Measurements from ENCODE around the gene HIBCH. TPM values are rescaled to one million over a fixed set of nuclear protein-coding genes. Genes with fewer than 3 reads are reported as not detected.

HIBCH gene
- total and polyA plus RNA-seq, 9 of the 15 experiments (the other 6 are each of a cell fraction or from before 2014, with no cell fraction given), result 17.0 to 65.4 (median 28.3) TPM

DNA sequence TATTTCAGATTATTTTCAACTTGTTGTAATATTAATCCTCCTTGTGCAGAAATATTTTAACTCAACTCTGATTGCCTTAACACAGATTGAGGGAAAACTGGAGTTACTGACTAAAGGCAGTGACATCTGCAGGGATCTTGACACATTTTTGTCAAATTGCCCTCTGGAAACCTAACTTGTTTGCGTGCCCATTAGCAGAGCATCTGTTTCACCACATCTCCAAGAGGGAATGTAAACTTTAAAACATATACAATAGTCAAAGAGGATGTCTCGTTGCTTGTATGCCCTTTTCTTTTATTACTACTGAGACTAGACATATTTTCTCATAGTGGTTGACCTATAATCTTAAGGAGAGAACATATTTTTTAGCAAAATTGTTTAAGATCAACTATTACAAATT lies 38.0 kb upstream of the HIBCH start (continued):
- TF ChIP-seq, protein P1, sequence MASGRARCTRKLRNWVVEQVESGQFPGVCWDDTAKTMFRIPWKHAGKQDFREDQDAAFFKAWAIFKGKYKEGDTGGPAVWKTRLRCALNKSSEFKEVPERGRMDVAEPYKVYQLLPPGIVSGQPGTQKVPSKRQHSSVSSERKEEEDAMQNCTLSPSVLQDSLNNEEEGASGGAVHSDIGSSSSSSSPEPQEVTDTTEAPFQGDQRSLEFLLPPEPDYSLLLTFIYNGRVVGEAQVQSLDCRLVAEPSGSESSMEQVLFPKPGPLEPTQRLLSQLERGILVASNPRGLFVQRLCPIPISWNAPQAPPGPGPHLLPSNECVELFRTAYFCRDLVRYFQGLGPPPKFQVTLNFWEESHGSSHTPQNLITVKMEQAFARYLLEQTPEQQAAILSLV (tag; IDR thresholded peaks at IDR 0.05), result no peak
- TF ChIP-seq, protein P2, sequence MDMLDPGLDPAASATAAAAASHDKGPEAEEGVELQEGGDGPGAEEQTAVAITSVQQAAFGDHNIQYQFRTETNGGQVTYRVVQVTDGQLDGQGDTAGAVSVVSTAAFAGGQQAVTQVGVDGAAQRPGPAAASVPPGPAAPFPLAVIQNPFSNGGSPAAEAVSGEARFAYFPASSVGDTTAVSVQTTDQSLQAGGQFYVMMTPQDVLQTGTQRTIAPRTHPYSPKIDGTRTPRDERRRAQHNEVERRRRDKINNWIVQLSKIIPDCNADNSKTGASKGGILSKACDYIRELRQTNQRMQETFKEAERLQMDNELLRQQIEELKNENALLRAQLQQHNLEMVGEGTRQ (CRISPR knock-in tag; IDR thresholded peaks at IDR 0.05), result no peak

DNA sequence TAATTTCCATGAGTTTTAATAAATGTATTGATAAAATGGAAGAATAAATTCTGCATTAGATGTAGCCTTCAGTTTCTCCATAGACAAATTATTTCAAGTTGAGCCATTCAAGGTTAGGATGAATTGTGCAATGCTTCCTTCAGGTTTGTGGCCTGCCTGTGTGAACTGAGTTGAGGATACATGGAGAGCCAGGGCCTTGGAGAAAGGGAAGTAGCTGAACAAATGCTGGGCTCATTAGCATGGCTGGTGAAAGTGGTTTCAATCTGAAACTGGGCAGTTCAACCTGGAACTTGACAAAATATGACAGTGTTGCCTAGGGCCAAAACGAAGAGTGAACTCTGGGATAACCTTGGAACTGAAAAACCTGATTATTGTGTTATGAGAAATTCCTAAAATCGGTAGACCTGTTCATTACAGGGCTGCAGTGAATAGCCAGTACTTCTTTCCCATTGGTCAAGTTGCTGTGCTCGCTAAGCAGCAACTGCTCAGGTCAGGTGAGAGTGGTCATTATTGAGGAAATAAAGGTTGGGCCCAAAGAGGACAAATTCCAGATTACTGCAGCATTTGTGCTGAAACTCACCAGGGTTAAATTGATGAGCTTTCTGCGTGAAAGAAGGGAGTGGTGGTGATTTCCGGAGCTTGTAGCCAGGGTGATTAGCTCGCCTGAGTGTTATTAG lies 36.5 kb upstream of the HIBCH start:
- peak overlapping the region; percentile 81 for H2AFZ ChIP-seq (ENCODE audit: low read depth, low read length)
- FAIRE-seq (peak; percentile 35), ATAC-seq (no peak), DNase-seq (ENCODE audit: extremely low read depth in 1 of 4, low spot score in 3 of 4) (no peak)
- 26% methylated on average over 6 of the region's 6 CpGs for WGBS (ENCODE audit: insufficient coverage, low coverage, missing lambda C conversion rate)
- H3K4me3 ChIP-seq, result no peak overlapping the region
- H3K9me1 ChIP-seq (ENCODE audit: control insufficient read depth, insufficient read depth, low read length), result no peaks in the 10 kb centered on the region
- H3K79me2 ChIP-seq (ENCODE audit: control insufficient read depth, insufficient read depth, low read length), result no peaks in the 10 kb centered on the region
- H3K9ac ChIP-seq (ENCODE audit: insufficient read depth in 1 of 2, low read depth in 2 of 2, low read length in 2 of 2), result peak overlapping the region; percentile 26 to 47; a peak in 2 of 4 replicates
- intact Hi-C loops (cut with micrococcal nuclease), result no loop called here
- POLR2A ChIA-PET, result interaction anchor here (0.6 to 1.1 kb wide), 4 partner anchors 11 to 40 kb away, joined by 3 to 4 read pairs (median 3); no protein-coding TSS in a partner anchor
- H3K36me3 ChIP-seq (ENCODE audit: control insufficient read depth, insufficient read depth, low read length), result no peaks in the 10 kb centered on the region
- H3K4me1 ChIP-seq (replicated peaks in 1 of 2; ENCODE audit: control insufficient read depth in 2 of 2, insufficient read depth in 2 of 2, low read length in 2 of 2), result peaks cover 3 to 49% of the 10 kb centered on the region in 2 experiments; a peak in 4 of 5 replicates
- CTCF ChIA-PET (ENCODE audit: low intra/inter-chr PET ratio), result no interaction called here
- in situ Hi-C loops (cut with MboI), result no loop called here
- no TSS peak for BruUV-seq (replicated peaks)
- no peaks in the 10 kb centered on the region for H3K9me3 ChIP-seq (replicated peaks; ENCODE audit: control insufficient read depth, insufficient read depth, low read depth, low read length)
- peak overlapping the region; percentile 48; the same call in 2 of the 3 replicates for H3K27ac ChIP-seq (ENCODE audit: extremely low read depth, low read depth, low read length)
- peak overlapping the region; percentile 62 for H3K4me2 ChIP-seq (ENCODE audit: insufficient read depth, low read length)
- H3K27me3 ChIP-seq (ENCODE audit: control insufficient read depth in 2 of 2, insufficient read depth in 2 of 2, low read length in 2 of 2), result no peaks in the 10 kb centered on the region
- H4K20me1 ChIP-seq (replicated peaks; ENCODE audit: control insufficient read depth, insufficient read depth, low read length), result no peaks in the 10 kb centered on the region
- TF ChIP-seq SMAD4 (CRISPR knock-in tag; conservative IDR thresholded peaks at IDR 0.05) (peak; percentile 31; the same call in 1 of the 2 replicates), POU5F1 (IDR thresholded peaks at IDR 0.05; ENCODE audit: borderline replicate concordance, low read depth, low read length, partially characterized antibody) (no peak), NR4A1 (CRISPR knock-in tag; IDR thresholded peaks at IDR 0.05) (no peak), NR4A1 (tag; IDR thresholded peaks at IDR 0.05) (0 out of 2 replicates have a peak, but pooled peaks have one; percentile 42), ETV1 (tag; conservative IDR thresholded peaks at IDR 0.05; ENCODE audit: low read depth) (0 out of 2 replicates have a peak, but pooled peaks have one; percentile 15)
- TF ChIP-seq, protein P3, sequence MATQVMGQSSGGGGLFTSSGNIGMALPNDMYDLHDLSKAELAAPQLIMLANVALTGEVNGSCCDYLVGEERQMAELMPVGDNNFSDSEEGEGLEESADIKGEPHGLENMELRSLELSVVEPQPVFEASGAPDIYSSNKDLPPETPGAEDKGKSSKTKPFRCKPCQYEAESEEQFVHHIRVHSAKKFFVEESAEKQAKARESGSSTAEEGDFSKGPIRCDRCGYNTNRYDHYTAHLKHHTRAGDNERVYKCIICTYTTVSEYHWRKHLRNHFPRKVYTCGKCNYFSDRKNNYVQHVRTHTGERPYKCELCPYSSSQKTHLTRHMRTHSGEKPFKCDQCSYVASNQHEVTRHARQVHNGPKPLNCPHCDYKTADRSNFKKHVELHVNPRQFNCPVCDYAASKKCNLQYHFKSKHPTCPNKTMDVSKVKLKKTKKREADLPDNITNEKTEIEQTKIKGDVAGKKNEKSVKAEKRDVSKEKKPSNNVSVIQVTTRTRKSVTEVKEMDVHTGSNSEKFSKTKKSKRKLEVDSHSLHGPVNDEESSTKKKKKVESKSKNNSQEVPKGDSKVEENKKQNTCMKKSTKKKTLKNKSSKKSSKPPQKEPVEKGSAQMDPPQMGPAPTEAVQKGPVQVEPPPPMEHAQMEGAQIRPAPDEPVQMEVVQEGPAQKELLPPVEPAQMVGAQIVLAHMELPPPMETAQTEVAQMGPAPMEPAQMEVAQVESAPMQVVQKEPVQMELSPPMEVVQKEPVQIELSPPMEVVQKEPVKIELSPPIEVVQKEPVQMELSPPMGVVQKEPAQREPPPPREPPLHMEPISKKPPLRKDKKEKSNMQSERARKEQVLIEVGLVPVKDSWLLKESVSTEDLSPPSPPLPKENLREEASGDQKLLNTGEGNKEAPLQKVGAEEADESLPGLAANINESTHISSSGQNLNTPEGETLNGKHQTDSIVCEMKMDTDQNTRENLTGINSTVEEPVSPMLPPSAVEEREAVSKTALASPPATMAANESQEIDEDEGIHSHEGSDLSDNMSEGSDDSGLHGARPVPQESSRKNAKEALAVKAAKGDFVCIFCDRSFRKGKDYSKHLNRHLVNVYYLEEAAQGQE (IDR thresholded peaks at IDR 0.05; ENCODE audit: borderline replicate concordance), result peak; percentile 17; the same call in 1 of the 2 replicates
- TF ChIP-seq, protein P3 (CRISPR knock-in tag; IDR thresholded peaks at IDR 0.05; ENCODE audit: low read depth), result no peak

Measured in K562 (cell line).